GM12874 (cell line): ENCODE results near the gene PIGT.

Experiments used
- TF ChIP-seq, protein P1 (sequence below): IDR thresholded peaks from 2 replicates; pipeline ENCODE4 v1.5.1; 2011; ENCODE audit warnings: low read depth, mild to moderate bottlenecking, control low read depth, low read length, moderate library complexity; ENCODE audit not compliant: insufficient read depth

PIGT gene

GRCh38 chr20:45469336-45470261 is 53.7 kb downstream of the PIGT start, which contains the start of gene WFDC2:
Gene WFDC2 (plus strand): TSS chr20:45469753. CDS start chr20:45469782, 29 bp downstream.
- TF ChIP-seq, protein P1, sequence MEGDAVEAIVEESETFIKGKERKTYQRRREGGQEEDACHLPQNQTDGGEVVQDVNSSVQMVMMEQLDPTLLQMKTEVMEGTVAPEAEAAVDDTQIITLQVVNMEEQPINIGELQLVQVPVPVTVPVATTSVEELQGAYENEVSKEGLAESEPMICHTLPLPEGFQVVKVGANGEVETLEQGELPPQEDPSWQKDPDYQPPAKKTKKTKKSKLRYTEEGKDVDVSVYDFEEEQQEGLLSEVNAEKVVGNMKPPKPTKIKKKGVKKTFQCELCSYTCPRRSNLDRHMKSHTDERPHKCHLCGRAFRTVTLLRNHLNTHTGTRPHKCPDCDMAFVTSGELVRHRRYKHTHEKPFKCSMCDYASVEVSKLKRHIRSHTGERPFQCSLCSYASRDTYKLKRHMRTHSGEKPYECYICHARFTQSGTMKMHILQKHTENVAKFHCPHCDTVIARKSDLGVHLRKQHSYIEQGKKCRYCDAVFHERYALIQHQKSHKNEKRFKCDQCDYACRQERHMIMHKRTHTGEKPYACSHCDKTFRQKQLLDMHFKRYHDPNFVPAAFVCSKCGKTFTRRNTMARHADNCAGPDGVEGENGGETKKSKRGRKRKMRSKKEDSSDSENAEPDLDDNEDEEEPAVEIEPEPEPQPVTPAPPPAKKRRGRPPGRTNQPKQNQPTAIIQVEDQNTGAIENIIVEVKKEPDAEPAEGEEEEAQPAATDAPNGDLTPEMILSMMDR = no peak

GRCh38 chr20:45470262-45470931 is 54.5 kb downstream of the PIGT start:
- TF ChIP-seq, protein P1 = no peak

DNA sequence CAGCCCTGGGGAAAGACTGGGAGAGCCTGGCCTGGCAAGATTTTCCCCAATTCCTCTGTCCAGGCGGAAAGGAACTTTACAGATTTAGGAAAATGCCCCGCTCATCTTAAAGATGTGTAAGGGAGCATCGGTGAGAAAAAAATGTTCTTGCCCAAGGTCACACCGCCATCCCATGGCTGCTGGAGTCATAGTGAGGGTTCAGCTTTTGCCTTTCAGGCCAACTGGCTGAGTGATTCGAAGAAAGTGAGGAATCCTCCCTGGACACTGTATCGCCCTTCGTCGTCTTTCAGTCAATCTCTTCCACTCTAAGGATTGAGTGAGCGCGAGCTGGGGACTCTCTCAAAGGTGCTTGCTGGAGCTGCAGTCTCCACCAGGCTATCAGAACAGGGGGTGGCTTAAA is 55.0 kb downstream of the PIGT start:
- TF ChIP-seq, protein P1 = 0 out of 2 replicates have a peak, but pooled peaks have one; percentile 8
